GM12878 (cell line): ENCODE results near the gene ABCG2.

Experiments used
- GABPA ChIP-seq: IDR thresholded peaks from 2 replicates; pipeline ENCODE4 v1.6.1; 2014; ENCODE audit warnings: antibody characterized with exemption, low read depth, mild to moderate bottlenecking, inconsistent platforms
- NFIC ChIP-seq: IDR thresholded peaks from 2 replicates; pipeline ENCODE4 v1.6.1; 2012; ENCODE audit warnings: low read depth, mild to moderate bottlenecking, inconsistent platforms, low read length, moderate library complexity
- PAX5 ChIP-seq: IDR thresholded peaks from 2 replicates; pipeline ENCODE4 v1.6.1; 2011; ENCODE audit warnings: low read depth, low read length, borderline replicate concordance
- RAD21 ChIP-seq: IDR thresholded peaks from 2 replicates; pipeline ENCODE4 v1.6.1; 2011; ENCODE audit warnings: mild to moderate bottlenecking, low read depth, low read length, moderate library complexity; ENCODE audit not compliant: insufficient read depth
- TF ChIP-seq, protein P1 (sequence below): fragments of 150-350 bp; IDR thresholded peaks from 2 replicates; pipeline ENCODE4 v1.6.1; 2016; ENCODE audit warnings: low read depth, low read length

DNA sequence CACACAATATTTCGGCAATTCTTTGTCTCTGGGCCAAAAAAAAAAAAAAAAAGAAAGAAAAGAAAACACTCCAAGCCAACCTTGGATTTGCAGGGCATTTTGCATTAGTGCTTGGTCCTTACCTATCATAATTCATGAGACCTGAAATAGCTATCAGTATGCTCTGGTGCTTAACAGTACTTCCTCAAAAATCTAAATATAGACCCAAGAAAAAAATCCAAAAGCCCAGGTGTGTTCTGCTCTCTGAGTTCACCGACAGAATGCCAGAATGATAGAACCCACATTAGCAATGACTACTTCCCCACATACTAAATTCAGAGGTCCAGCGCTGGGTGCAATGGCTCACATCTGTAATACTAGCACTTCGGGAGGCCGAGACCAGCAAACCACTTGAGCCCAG is 42.9 kb downstream of the ABCG2 start:
- TF ChIP-seq NFIC = no peak
- no peak for TF ChIP-seq RAD21
- no peak for TF ChIP-seq PAX5
- TF ChIP-seq, protein P1, sequence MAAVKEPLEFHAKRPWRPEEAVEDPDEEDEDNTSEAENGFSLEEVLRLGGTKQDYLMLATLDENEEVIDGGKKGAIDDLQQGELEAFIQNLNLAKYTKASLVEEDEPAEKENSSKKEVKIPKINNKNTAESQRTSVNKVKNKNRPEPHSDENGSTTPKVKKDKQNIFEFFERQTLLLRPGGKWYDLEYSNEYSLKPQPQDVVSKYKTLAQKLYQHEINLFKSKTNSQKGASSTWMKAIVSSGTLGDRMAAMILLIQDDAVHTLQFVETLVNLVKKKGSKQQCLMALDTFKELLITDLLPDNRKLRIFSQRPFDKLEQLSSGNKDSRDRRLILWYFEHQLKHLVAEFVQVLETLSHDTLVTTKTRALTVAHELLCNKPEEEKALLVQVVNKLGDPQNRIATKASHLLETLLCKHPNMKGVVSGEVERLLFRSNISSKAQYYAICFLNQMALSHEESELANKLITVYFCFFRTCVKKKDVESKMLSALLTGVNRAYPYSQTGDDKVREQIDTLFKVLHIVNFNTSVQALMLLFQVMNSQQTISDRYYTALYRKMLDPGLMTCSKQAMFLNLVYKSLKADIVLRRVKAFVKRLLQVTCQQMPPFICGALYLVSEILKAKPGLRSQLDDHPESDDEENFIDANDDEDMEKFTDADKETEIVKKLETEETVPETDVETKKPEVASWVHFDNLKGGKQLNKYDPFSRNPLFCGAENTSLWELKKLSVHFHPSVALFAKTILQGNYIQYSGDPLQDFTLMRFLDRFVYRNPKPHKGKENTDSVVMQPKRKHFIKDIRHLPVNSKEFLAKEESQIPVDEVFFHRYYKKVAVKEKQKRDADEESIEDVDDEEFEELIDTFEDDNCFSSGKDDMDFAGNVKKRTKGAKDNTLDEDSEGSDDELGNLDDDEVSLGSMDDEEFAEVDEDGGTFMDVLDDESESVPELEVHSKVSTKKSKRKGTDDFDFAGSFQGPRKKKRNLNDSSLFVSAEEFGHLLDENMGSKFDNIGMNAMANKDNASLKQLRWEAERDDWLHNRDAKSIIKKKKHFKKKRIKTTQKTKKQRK = no peak
- TF ChIP-seq GABPA = no peak
